Stomach (tissue), 4 donors: ENCODE data around the gene EXOSC1.

Source experiments
- EP300 ChIP-seq: sonication (generic); formaldehyde crosslinking; IDR thresholded peaks from one replicate; pipeline ENCODE4 v1.6.1; 2017; ENCODE audit warnings: antibody characterized with exemption
- POLR2A ChIP-seq, 4 donors: fragments of 450-650 bp; IDR thresholded peaks; one replicate each; pipeline ENCODE4 v1.6.1; 2016; ENCODE audit warnings: antibody characterized with exemption in 4 of 4, control low read depth in 2 of 4, mild to moderate bottlenecking in 1 of 4, moderate library complexity in 1 of 4
- TF ChIP-seq, protein P1 (sequence below), 7 experiments: fragments of 450-650 bp in 4 of 7; fragments of 200-600 bp in 3 of 7; sonication (generic) in 3 of 7; IDR thresholded peaks; one replicate each; pipeline ENCODE4 v1.5.1; 2016 to 2019; ENCODE audit warnings: antibody characterized with exemption in 7 of 7, control low read depth in 2 of 7, mild to moderate bottlenecking in 1 of 7

DNA sequence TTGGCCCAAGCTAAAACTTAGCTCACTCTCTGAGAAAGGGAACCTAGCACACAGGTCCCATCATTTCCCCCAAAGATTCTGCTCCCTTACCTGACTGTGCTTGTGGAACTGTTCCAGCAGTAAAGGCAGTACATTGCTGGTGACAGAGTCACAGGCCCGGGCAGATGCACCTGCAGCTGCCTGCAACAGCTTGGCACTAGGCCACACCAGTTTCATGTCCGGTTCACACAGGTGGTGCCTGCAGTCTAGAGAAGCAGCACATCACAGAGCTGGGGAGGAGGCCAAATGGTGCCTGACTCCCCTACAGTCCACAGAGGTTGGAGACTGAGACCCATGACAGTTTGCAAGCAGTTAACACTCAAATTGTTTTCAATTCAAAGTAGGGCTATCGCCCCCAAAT, 22.4 kb upstream of the EXOSC1 start:
- TF ChIP-seq, protein P1, sequence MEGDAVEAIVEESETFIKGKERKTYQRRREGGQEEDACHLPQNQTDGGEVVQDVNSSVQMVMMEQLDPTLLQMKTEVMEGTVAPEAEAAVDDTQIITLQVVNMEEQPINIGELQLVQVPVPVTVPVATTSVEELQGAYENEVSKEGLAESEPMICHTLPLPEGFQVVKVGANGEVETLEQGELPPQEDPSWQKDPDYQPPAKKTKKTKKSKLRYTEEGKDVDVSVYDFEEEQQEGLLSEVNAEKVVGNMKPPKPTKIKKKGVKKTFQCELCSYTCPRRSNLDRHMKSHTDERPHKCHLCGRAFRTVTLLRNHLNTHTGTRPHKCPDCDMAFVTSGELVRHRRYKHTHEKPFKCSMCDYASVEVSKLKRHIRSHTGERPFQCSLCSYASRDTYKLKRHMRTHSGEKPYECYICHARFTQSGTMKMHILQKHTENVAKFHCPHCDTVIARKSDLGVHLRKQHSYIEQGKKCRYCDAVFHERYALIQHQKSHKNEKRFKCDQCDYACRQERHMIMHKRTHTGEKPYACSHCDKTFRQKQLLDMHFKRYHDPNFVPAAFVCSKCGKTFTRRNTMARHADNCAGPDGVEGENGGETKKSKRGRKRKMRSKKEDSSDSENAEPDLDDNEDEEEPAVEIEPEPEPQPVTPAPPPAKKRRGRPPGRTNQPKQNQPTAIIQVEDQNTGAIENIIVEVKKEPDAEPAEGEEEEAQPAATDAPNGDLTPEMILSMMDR (IDR thresholded peaks at IDR 0.05): no peak
- TF ChIP-seq POLR2A (IDR thresholded peaks at IDR 0.05): no peak
- no peak for TF ChIP-seq EP300
